ENCODE data around the gene ZNF69. TPM values are rescaled to one million over a fixed set of nuclear protein-coding genes. Genes with fewer than 3 reads are reported as not detected.

The ZNF69 gene
- total and polyA plus RNA-seq, 2 of the 13 experiments (the other 11 are each of a cell fraction or from before 2014, with no cell fraction given) = 9.6 to 21.0 TPM

DNA sequence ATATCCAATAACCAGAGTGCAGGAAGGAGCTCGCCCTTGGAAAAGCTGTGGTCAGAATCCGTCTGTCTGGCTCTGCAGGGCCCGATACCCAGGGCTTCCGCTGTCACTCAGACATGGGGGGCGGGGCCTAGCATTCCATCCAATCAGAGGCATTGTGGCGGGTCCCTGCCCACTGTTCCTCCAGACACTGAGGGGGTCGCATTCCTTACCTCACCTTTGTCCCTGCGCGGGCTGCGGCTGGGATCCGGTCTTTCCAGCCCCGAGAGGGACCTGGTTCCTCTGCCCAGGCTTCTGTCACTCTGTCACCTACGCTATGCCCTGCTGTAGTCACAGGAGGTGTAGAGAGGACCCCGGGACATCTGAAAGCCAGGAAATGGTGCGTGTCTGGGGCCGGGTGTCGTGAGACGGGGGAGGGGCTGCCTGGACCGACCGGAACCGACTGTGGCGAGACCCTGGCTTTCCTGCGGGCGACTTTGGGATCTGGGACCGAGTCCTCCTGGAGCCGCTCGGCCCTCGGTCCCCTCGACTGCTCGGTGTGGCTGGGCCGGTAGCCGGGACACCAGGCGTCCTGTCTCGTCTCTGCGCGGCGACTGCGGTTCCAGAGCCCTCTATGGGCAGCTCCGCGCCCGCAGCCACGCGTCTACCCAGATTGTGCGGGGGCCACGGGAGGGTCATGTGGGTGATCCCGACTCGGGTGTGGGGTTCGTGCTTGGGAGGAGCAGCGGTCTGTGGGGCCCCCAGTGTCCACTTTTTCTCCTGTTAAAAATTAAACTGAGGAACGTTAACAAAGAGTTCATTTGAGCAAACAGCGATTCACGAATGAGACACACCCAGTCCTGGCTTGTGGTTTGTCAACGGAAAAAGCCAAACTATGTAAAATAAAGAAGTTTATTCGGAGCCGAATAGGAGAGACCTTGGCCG is at the start of gene ZNF69 (continued):
- TF ChIP-seq TBX2 (CRISPR knock-in tag; IDR thresholded peaks at IDR 0.05; ENCODE audit: borderline replicate concordance) (peak; percentile 94), ARNTL (CRISPR knock-in tag; IDR thresholded peaks at IDR 0.05) (peak; percentile 53), POLR2AphosphoS5 (IDR thresholded peaks at IDR 0.05; ENCODE audit: low read depth, low read length) (peak; percentile 83), SP4 (CRISPR knock-in tag; IDR thresholded peaks at IDR 0.05) (peak; percentile 71), NFE2 (CRISPR knock-in tag; IDR thresholded peaks at IDR 0.05) (no peak), DR1 (CRISPR knock-in tag; IDR thresholded peaks at IDR 0.05) (0 out of 2 replicates have a peak, but pooled peaks have one; percentile 44), HNF4A (CRISPR knock-in tag; IDR thresholded peaks at IDR 0.05) (peak; percentile 14; the same call in 1 of the 2 replicates), ZNF788 (CRISPR knock-in tag; IDR thresholded peaks at IDR 0.05; ENCODE audit: borderline replicate concordance) (peak; percentile 92), HCFC1 (IDR thresholded peaks at IDR 0.05; ENCODE audit: low read depth, low read length) (no peak), ZNF230 (CRISPR knock-in tag; IDR thresholded peaks at IDR 0.05) (peak; percentile 91), HNRNPUL1 (IDR thresholded peaks at IDR 0.05; ENCODE audit: low read depth, low read length) (peak; percentile 50; the same call in 1 of the 2 replicates), ZBTB3 (CRISPR knock-in tag; IDR thresholded peaks at IDR 0.05; ENCODE audit: borderline replicate concordance, low read depth) (peak; percentile 82; the same call in 1 of the 2 replicates), TMF1 (CRISPR knock-in tag; IDR thresholded peaks at IDR 0.05; ENCODE audit: low read depth) (0 out of 2 replicates have a peak, but pooled peaks have one; percentile 14), NR2C2 (CRISPR knock-in tag; IDR thresholded peaks at IDR 0.05; ENCODE audit: borderline replicate concordance) (peak; percentile 58; the same call in 1 of the 2 replicates), ZNF672 (CRISPR knock-in tag; IDR thresholded peaks at IDR 0.05) (no peak), ZFX (CRISPR knock-in tag; IDR thresholded peaks at IDR 0.05; ENCODE audit: low read depth) (peak; percentile 62), FOXA3 (CRISPR knock-in tag; IDR thresholded peaks at IDR 0.05) (peak; percentile 8; the same call in 1 of the 2 replicates)
- TF ChIP-seq, protein P1, sequence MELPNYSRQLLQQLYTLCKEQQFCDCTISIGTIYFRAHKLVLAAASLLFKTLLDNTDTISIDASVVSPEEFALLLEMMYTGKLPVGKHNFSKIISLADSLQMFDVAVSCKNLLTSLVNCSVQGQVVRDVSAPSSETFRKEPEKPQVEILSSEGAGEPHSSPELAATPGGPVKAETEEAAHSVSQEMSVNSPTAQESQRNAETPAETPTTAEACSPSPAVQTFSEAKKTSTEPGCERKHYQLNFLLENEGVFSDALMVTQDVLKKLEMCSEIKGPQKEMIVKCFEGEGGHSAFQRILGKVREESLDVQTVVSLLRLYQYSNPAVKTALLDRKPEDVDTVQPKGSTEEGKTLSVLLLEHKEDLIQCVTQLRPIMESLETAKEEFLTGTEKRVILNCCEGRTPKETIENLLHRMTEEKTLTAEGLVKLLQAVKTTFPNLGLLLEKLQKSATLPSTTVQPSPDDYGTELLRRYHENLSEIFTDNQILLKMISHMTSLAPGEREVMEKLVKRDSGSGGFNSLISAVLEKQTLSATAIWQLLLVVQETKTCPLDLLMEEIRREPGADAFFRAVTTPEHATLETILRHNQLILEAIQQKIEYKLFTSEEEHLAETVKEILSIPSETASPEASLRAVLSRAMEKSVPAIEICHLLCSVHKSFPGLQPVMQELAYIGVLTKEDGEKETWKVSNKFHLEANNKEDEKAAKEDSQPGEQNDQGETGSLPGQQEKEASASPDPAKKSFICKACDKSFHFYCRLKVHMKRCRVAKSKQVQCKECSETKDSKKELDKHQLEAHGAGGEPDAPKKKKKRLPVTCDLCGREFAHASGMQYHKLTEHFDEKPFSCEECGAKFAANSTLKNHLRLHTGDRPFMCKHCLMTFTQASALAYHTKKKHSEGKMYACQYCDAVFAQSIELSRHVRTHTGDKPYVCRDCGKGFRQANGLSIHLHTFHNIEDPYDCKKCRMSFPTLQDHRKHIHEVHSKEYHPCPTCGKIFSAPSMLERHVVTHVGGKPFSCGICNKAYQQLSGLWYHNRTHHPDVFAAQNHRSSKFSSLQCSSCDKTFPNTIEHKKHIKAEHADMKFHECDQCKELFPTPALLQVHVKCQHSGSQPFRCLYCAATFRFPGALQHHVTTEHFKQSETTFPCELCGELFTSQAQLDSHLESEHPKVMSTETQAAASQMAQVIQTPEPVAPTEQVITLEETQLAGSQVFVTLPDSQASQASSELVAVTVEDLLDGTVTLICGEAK (IDR thresholded peaks at IDR 0.05) = no peak
- TF ChIP-seq, protein P1 (CRISPR knock-in tag; IDR thresholded peaks at IDR 0.05) = peak; percentile 80; the same call in 1 of the 2 replicates
- TF ChIP-seq, protein P2, sequence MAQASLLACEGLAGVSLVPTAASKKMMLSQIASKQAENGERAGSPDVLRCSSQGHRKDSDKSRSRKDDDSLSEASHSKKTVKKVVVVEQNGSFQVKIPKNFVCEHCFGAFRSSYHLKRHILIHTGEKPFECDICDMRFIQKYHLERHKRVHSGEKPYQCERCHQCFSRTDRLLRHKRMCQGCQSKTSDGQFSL (CRISPR knock-in tag; IDR thresholded peaks at IDR 0.05) = peak; percentile 57
- TF ChIP-seq, protein P3, sequence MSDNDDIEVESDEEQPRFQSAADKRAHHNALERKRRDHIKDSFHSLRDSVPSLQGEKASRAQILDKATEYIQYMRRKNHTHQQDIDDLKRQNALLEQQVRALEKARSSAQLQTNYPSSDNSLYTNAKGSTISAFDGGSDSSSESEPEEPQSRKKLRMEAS (IDR thresholded peaks at IDR 0.05) = peak; percentile 68
